ENCODE data around the gene RDH16.
"Not testable (repeated sequence)": the region's sequence is repeated elsewhere in the genome, so short reads cannot be mapped to it uniquely, and the experiment has no call there.

GRCh38 chr12:56965997-56966642 is 8.7 kb upstream of the RDH16 start:
- TF ChIP-seq EZH2phosphoT487 (IDR thresholded peaks at IDR 0.05; ENCODE audit: borderline replicate concordance, low read length), result not testable (repeated sequence)
- TF ChIP-seq, protein P1, sequence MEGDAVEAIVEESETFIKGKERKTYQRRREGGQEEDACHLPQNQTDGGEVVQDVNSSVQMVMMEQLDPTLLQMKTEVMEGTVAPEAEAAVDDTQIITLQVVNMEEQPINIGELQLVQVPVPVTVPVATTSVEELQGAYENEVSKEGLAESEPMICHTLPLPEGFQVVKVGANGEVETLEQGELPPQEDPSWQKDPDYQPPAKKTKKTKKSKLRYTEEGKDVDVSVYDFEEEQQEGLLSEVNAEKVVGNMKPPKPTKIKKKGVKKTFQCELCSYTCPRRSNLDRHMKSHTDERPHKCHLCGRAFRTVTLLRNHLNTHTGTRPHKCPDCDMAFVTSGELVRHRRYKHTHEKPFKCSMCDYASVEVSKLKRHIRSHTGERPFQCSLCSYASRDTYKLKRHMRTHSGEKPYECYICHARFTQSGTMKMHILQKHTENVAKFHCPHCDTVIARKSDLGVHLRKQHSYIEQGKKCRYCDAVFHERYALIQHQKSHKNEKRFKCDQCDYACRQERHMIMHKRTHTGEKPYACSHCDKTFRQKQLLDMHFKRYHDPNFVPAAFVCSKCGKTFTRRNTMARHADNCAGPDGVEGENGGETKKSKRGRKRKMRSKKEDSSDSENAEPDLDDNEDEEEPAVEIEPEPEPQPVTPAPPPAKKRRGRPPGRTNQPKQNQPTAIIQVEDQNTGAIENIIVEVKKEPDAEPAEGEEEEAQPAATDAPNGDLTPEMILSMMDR (IDR thresholded peaks at IDR 0.05; ENCODE audit: low read depth, low read length, poor library complexity, severe bottlenecking), result not testable (repeated sequence)
